Lung (tissue), 12 donors: ENCODE results near the gene MITF. TPM values are rescaled to one million over a fixed set of nuclear protein-coding genes. Genes with fewer than 3 reads are reported as not detected.

Source experiments
- ATAC-seq: fragments of 200-7000 bp; cut with Tn5 transposase; one replicate; pipeline ENCODE4 v1.9.1; 2020; ENCODE audit warnings: moderate number of reproducible peaks; ENCODE audit not compliant: insufficient read depth, low FRiP score
- DNase-seq, 3 donors: peaks; one replicate each; pipeline ENCODE4 v3.0.0-alpha.2; 2013 to 2017
- H3K27ac ChIP-seq, 2 donors: one replicate each; pipeline ENCODE4 v1.5.1; 2013; ENCODE audit warnings: mild to moderate bottlenecking in 2 of 2, moderate library complexity in 2 of 2, control low read depth in 1 of 2, inconsistent platforms in 1 of 2, low read depth in 1 of 2, low read length in 1 of 2
- H3K27me3 ChIP-seq, 3 donors: one replicate each; pipeline ENCODE4 v1.5.1; 2013; ENCODE audit warnings: low read length in 2 of 3; ENCODE audit not compliant: control insufficient read depth in 3 of 3, insufficient read depth in 3 of 3
- H3K36me3 ChIP-seq, 4 donors: one replicate each; pipeline ENCODE4 v1.5.1; 2013; ENCODE audit warnings: low read length in 4 of 4, mild to moderate bottlenecking in 1 of 4, moderate library complexity in 1 of 4; ENCODE audit not compliant: control insufficient read depth in 4 of 4, insufficient read depth in 4 of 4
- H3K4me1 ChIP-seq, 5 donors: one replicate each; pipeline ENCODE4 v1.5.1; 2013; ENCODE audit warnings: low read length in 5 of 5, mild to moderate bottlenecking in 2 of 5, moderate library complexity in 1 of 5; ENCODE audit not compliant: control insufficient read depth in 5 of 5, insufficient read depth in 5 of 5
- H3K4me3 ChIP-seq: one replicate; pipeline ENCODE4 v1.5.1; 2013; ENCODE audit warnings: mild to moderate bottlenecking, control low read depth, moderate library complexity
- H3K9ac ChIP-seq, 2 donors: one replicate each; pipeline ENCODE4 v1.5.1; 2013; ENCODE audit warnings: low read length in 2 of 2, control low read depth in 1 of 2; ENCODE audit not compliant: insufficient read depth in 1 of 2
- H3K9me3 ChIP-seq, 4 donors: one replicate each; pipeline ENCODE4 v1.5.1; 2013; ENCODE audit warnings: low read length in 3 of 4, mild to moderate bottlenecking in 1 of 4, moderate library complexity in 1 of 4; ENCODE audit not compliant: control insufficient read depth in 4 of 4, insufficient read depth in 3 of 4
- CTCF ChIP-seq: IDR thresholded peaks from 2 replicates; pipeline ENCODE4 v1.5.1; 2012; ENCODE audit warnings: mild to moderate bottlenecking; ENCODE audit errors: control extremely low read depth, extremely low read depth
- WGBS, 2 donors: extraction: QIAGEN DNeasy Blood & Tissue Kit; methylation state at CpG; one replicate each; pipeline ENCODE4 v1.1.7; 2013; 5-methylcytosine and 5-hydroxymethylcytosine counted together
- polyA plus RNA-seq, 2 donors: library from polyadenylated mRNA; stranded (reverse); fragments of 200-250 nt; gene quantifications; one replicate each; pipeline ENCODE4 v1.2.1, GENCODE V29; 2013
- total RNA-seq, 2 donors: library from RNA; depleted of rRNA in 1 of 2; stranded (reverse); fragments of >200 nt in 1 of 2; gene quantifications; one replicate each; pipeline ENCODE4 v1.2.1, GENCODE V29; 2014 to 2021
- donor health status: control.
- donor health status: control.
- donor health status: Bipolar disorder and iron deficiency.
- donor health status: healthy.
- donor health status: DM: yes; HTN: yes; CAD: no.

Gene MITF
- total and polyA plus RNA-seq, 4 donors: 5.0 to 28.0 (median 12.0) TPM

GRCh38 chr3:69724722-69725435, 14.4 kb upstream of the MITF start:
- Histone ChIP-seq H3K27me3 (no peaks in the 10 kb centered on the region), H3K4me3 (no peak overlapping the region), H3K27ac (peak overlapping the region in 1 of 2 donors; percentile 56), H3K9ac (no peak overlapping the region), H3K36me3 (no peaks in the 10 kb centered on the region), H3K9me3 (no peaks in the 10 kb centered on the region), H3K4me1 (peaks cover 0 to 11% (median 0%) of the 10 kb centered on the region in 5 donors)
- no peak for DNase-seq
- 75 to 94% methylated on average over 2 of the region's 2 CpGs for WGBS, 2 donors
- no peak for ATAC-seq
- no peak for TF ChIP-seq CTCF

GRCh38 chr3:69725994-69726571, 13.2 kb upstream of the MITF start:
- ATAC-seq (no peak), DNase-seq (no peak)
- Histone ChIP-seq H3K36me3 (no peaks in the 10 kb centered on the region), H3K27ac (peak overlapping the region in 1 of 2 donors; percentile 33), H3K27me3 (no peaks in the 10 kb centered on the region), H3K4me1 (peaks cover 0 to 3% (median 0%) of the 10 kb centered on the region in 5 donors), H3K9ac (no peak overlapping the region), H3K4me3 (no peak overlapping the region), H3K9me3 (no peaks in the 10 kb centered on the region)
- no peak for TF ChIP-seq CTCF
- 77 to 88% methylated on average over 3 of the region's 3 CpGs for WGBS, 2 donors

- no peak for TF ChIP-seq CTCF
- no peaks in the 10 kb centered on the region for H3K9me3 ChIP-seq
These were observed 9.9 kb upstream of the MITF start for GRCh38 chr3:69729147-69729919.

More at GRCh38 chr3:69729147-69729919, 9.9 kb upstream of the MITF start:
- H3K9ac ChIP-seq: no peak overlapping the region
- H3K4me1 ChIP-seq: peaks cover 0 to 3% (median 0%) of the 10 kb centered on the region in 5 donors
- WGBS, 2 donors: 91% methylated on average over 6 of the region's 6 CpGs
- no peak for DNase-seq
- H3K4me3 ChIP-seq: no peak overlapping the region
- no peak overlapping the region for H3K27ac ChIP-seq
- ATAC-seq: no peak
- peaks cover 0 to 2% (median 0%) of the 10 kb centered on the region in 3 donors for H3K27me3 ChIP-seq
- H3K36me3 ChIP-seq: no peaks in the 10 kb centered on the region
